Central memory CD4-positive, alpha-beta T cell (primary cell): ENCODE results near the gene KLHDC8A.

Experiments used
- DNase-seq: peaks from one replicate; pipeline ENCODE4 v3.0.0; 2022

Gene KLHDC8A

DNA sequence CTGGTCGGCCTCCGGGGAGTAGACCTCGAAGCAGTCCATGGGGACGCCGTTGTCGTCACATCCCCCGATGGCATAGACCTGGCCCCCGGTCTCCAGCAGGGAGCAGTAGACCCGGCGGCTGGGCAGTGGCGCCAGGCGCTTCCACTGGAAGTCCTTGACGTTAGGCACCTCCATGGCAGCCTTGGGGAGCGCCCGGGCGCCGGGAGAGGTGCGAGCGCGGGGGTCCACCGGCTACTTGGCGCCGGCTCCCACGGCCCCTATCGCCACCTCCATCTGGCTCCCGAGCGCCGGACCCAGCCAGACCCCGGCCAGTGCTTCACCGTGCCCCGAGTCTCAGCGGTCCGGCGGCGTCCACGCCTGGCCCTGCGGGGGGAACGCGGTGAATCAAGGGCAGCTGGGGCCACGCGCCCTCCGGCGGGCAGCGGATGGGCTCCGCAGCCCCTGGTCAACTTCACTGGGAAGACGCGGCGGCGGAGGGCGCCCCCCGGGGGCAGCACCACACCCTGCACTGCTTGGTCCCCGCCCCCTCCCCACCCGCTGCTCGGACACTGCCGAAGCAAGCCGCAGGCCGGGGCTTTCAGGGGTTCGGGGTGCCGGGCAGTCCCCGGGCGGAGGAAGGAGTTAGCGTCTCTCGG, 13.2 kb downstream of the KLHDC8A start:
- no peak for DNase-seq

DNA sequence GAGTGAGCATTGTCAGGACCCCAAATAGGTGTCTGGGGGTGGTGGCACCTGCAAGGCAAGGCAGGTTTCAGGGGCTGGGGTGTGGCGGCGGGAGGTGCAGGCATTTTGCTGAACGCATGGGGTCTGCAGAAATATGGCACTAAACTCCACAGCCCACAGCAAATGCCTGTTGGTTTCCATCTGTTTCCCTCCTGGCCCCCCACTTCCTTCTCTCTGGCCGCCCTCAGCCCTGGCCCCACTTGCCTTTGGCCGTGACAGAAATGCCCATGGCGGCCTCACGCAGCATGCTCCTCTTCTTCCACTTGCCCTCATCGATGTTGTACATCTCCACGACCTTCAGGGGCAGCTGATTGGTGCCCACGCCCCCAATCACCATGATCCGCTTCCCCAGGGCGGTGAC, 13.7 kb downstream of the KLHDC8A start:
- DNase-seq: no peak

DNA sequence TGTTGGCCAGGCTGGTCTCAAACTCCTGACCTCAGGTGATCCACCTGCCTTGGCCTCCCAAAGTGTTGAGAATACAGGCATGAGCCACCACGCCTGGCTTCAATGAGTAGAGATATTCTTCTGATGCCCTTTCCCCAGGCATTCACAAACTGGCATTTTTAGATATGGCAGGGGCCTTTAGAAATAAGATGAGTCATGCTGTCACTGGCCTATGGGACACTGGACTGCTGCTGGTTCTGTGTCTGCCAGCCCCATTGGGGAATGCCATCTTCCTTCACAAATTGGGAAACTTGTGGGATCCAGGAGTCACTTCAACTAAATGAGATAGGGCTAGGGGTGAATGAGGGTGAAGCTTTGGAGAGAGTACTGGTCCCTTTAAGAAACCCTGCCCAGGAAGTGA, 16.0 kb downstream of the KLHDC8A start:
- DNase-seq: no peak

DNA sequence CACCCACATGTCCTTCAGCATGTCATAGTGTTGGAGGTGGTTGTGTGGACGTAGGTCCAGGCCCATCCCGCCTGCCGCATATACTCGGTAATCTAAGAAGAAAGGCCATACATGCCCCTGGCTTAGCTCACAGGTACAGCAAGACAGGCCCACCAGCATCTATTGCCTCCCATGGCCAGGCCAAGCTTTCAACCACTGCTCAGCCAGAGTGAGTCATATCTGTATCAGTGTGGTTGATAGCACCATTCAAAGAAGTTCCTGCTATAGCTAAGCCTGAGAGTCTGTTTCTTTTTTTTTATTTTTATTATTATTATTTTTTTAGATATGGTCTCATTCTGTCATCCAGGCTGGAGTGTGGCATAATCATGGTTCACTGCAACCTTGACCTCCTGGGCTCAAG, 17.0 kb downstream of the KLHDC8A start:
- no peak for DNase-seq

DNA sequence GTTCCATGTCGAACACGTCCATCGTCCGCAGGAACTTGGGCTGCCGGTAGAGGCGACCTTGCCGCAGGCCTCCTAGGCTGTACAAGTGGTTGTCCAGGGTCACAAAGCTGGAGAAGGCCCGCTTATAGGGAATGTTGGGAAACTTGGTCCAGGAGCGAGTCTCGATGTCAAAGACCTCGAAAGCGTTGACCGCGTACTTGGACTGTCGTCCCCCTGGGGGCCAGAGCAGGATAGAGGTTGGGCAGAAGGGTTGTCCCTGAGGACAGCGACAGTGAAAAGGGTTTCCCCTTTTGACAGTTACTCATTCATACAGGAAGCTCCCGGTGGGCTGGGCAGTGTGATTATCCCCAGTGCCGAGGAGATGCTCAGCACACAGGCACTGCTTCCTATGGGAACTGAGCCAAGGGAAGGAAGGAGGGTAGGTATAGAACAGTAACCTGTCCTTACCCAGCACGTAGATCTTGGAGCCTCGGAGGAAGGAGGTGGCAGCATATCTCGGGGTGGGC, 17.5 kb downstream of the KLHDC8A start:
- no peak for DNase-seq

DNA sequence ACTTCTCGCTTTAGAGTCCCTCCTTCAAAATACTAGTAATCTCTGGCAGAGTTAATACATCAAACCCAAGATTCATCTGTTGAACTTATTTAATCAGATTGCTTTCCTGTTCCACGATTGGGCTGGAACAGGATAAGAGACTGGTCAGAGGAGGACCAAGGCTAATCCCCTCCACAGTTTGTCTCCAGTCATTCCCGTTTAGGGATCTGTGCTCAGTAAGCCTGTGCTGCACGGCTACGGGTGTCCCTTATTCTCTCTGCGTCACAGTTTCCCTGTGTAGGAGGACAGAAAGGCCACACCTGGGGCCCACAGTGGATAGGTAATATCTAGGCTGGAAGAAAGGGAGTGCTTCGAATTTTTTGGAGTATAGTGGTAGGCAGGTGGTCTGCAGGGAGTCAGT, 18.7 kb downstream of the KLHDC8A start:
- DNase-seq: no peak

DNA sequence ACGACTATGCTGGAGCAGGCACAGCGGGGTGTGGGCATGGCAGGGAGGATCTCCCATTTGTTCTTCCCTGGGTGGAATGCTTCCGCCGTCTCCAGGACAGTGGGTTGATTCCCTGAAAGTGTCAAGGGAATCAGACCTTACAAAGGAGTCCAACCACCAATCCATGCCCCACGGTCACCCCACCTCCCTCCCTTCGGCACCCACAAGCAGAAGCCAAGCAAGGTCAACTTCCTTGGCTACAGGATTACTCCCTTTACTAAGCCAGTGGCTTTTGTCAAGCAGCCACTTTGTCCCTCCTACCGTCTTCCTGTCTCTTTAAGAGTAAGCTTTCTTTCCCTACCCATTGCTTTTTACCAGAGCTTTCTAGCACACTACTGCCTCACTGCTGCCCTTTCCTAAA, 19.2 kb downstream of the KLHDC8A start:
- no peak for DNase-seq

DNA sequence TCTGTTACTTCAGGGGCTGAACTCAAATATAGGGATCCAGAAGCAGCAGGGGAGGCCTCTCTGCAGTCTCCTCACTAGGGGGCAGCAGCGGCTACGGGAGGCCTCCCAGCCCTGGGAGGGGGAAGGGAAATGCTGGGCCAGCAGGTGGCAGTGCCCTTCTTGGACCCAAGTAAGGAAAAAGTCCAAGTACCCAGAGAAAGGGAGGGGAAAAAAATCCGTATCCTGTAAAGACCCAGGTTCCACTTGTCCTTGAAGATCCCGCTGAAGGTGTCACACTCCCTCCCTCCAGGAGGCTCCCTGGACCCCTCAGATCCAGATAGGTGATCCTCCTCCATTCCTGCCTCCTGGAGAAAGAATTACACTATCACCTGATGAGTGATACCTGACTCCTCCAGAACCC, 21.0 kb downstream of the KLHDC8A start:
- DNase-seq: peak; percentile 61

DNA sequence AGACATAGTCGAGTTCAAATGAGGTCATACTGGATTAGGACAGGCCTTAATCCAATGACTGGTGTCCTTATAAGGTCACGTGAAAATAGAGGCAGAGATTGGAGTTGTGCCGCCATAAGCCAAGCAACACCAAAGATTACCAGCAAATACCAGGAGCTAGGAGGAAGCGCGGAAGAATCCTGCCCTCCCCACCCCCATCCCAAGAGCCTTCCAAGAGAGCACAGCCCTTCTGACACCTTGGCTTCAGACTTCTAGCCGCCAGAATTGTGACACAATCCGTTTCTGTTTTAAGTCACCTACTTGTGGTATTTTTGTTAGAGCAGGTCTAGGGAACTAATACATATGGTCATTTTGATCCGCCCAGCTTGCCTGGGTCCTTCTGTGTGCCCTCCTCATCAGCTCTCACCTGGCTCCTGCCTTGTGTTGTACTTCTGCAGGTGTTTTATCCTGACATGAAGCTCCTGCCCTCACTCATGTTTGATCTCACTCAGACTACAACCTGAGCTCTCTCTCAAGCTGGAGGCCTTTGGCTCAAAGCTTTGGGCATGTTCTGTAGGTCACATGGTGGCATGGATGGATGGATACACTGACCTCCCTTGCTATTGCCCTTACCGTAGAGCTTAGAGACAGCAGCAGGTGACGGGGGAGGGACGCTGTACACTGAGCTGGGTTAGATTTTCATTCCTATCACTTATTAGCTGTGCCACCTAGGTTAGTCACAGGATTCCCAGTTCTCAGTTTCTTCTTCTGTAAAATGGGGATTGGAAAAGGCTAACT, 24.5 kb downstream of the KLHDC8A start:
- no peak for DNase-seq

DNA sequence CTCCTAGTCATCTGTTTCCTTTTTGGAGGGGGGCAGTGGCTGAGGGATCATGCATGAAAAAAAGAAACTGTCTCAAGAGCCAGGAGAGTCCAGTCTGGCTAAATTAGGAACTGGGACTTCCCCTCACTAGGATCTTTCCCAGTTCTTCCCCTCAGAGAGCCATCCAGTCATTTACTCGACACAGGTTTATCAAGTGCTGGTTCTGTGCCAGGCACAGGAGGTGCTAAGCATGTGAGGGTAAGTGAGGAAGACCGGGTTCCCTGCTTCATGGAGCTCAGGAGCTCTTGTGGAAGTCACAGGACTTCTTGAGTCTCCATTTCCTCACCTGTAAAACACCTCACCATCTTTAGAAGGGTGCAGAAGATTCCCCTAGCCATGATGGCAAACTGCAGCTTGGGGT, 26.6 kb downstream of the KLHDC8A start:
- DNase-seq: no peak

DNA sequence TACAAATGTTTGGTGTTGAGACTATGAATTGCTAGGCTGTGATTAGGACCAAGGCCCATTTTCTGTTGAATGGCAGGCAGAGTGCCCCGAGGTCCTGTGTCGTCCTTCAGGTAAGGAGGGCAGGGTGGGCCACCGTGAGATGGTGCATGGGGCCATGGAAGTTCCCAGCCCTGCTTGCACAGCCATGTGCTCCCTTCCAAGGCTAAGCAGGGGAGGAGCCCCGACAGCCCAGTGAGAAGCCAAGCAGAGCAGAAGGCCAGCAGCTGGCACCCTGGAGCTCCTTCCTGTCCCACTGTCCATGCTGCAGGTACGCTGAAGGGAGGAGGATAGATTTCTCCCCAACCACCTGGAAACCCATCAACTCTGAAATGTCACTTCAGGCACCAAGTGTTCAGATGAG, 27.0 kb downstream of the KLHDC8A start:
- DNase-seq: no peak

DNA sequence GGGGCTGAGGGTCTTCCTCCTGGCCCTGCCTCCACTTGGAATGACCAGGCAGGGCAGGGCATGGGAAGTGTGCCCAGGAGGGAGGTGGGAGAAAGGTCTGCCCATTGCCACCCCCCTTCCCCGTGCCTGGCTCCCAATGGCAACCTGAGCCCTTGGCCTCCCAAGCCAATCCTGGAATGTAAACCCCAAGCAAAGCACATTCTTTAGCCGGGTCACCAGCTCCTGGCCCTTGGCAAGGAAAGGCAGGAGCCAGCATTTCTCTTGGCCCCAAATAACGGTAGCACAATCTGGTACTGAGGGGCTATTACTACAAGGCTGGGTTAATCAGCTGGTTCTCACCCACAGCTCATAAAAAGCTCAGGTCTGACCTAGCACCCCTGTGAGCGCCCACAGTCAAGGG, 28.2 kb downstream of the KLHDC8A start:
- no peak for DNase-seq

DNA sequence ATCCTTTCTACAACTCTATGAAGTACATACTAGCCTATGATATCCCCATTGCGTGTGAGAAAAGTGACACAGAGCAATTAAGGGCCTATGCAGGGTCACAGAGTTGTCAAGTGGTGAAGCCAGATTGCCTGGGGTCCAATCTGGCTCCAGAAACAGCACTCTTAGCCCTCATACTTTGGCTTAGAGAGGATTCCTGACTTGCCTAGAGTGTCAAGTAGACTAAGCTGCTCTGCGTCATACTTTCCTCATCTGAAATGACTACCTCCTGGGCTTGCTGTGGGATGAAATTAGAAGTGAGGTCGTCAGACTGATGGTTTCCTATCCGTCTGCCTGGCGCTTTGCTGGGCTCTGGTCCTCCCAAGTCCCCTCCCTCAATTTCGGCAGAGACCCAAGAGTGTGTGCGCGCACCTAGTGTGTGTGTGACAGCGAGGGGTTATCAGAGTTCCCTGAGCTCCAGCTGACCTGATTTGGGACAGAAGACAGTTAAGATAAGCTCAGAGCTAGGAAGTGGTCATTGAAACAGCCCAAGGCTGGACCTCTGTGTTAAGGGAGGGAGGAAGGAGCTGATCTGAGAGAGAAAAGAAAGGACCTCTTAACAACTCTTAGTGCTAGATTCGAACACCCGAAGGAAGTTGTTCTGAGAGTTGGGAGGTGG, 29.8 kb downstream of the KLHDC8A start:
- no peak for DNase-seq

DNA sequence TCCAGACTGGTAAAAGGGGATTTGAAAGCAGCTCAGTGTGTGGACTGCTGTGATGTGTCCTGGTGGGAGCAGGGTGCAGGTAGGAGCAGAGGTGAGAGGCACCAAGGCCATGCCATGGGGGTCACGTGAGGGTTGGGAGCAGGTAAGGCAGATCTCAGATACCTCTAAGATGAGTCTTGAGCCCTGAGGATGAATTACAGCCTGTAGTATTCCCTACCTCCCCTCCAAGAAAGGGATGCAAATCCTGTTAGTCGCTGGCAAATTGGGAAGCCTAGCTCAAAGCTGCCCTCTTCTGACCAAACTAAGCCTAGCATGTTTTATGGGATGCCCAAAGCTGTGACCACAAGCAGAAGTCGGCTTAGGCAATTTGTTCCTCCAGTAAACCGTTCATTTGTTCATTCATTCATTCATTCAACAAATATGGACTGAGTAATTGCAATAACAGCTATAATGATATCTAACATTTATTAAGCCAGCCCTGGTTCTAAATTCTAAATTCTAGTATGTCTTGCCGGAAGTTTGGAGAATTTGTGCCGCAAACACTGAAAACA, 31.3 kb downstream of the KLHDC8A start:
- peak; percentile 48 for DNase-seq

DNA sequence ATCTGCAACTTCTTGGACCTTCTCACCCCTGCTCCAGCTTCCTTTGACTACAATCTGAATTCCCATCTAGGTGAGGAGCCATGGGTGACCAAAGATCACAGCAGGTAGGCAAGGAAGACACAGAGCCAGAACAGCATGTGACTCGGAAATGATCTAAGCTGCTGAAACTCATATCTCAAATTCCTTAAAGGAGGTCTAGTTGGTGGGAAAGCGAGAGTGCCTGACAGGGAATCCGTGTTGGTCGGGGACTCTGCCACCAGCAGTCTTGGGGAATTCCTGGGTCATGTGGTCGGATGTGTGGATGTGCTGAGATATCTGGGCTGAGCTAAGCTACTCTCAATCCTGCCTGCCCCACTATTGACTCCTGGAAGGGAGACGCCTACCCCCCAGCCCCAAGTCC, 31.9 kb downstream of the KLHDC8A start:
- DNase-seq: no peak

DNA sequence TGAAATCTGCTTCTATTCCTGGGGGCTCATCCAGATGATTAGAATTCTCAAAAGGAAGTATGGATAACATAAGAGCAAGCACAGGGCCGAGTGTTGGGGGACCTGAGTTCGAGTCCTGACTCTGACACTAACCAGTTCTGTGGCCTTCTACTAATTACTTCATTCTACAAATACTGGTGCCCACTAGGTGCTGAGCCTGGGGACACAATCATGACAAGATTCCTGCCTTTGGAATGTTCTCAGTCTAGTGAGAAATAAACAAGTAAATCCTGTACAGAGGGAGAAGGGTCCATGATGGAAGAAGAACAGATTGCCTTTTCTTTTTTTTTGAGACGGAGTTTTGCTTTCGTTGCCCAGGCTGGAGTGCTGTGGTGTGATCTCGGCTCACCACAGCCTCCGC, 32.9 kb downstream of the KLHDC8A start:
- DNase-seq: no peak

DNA sequence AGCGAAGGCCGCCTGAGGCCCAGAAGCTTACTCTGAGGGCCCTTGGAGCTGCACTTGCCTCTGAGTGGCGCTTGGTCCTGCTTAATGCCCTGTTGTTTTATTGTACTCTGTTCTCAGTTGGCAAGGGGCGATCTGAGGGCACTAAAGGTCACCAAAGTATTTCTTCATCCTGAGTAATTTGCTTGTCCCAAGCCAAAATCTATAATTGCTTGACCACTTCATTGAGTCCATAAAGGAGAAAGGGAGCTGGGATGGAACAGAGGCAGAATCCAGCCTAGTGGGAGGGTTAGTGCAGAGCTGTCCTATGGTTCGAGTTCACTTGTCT, 34.8 kb downstream of the KLHDC8A start:
- DNase-seq: no peak

DNA sequence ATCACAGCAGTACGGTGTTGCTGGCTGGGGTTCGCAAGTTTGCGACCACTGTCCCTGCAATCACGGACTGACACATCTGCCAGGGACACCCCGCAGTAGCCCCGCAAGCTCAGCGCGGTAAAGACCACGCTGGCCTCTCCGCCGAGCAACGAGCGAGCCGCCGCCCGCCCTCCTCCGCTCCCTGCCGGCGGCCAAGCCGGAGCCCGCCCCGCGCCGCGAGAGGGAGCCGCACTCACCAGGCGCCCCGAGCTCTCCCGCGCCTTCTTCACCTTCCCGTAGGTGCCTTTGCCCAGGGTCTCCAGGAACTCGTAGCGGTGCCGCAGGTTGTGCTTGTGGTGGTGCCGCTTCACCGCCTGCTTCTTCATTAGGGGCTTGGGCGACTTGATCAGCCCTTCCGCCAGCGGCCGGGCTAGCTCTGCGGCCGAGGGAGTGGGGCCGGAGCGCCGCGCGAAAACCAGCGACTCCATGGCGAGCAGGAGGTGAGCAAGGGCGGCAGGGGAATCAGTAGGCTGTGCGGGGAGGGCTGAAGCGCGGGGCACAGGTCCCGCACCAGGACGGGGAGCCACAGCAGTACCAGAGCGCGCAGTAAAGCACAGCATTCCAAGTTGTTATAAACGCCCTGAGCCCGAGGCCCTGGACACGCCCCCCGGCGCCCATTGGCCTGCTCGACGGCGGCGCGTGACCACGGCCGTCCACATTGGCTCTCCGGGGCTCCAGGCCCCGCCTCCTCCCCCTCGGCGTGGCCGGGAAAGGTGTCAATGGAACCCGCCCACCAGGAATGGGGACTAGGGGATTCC, 35.4 kb downstream of the KLHDC8A start, which contains the start of gene NUAK2:
NUAK2 (minus strand) TSS at position 584 of the 797 bp plus-strand sequence; CDS start at position 467, 117 bp downstream.
- DNase-seq: peak; percentile 82

DNA sequence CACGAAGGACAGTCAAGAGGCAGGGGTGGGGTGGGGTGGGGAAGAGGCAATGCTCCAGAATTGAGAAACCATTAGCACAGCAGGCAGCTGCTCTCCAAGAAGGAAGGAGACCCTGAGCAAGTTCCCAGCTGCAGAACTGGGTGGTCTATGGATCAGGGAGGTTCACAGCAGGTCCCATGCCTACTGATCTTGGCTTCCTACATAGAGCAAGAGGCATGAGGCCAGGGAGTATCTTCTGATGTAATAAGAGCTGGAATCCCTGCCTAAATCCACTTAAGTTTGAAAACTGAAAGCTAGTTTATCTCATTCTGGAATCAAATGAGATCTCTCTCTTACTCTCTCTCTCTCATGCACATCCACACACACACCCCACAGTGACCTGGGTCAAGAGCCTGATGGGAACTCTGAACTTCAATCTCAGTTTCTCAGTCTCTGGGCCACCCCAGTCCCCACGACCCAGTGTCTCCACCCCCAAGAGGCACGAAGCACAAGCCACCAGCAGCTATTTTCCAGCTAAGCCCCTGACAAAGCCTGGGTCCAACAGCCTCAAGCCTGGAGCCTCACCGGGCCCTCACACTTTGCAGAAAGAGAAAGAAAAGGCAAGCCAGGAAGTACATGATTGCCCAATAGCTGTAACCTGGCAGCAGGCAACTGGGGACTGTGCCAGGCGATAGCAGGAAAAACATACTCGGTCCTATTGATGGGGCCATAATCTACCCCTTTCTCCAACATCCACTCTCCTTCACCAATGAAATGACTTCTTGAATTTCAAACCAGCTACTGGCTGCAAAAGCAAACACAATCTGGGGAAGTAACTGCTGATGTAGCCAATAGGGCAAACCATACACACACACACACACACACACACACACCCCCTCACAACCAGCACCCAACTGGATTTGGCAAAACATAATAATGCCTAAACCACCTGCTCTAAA, 37.4 kb downstream of the KLHDC8A start:
- DNase-seq: peak; percentile 33

DNA sequence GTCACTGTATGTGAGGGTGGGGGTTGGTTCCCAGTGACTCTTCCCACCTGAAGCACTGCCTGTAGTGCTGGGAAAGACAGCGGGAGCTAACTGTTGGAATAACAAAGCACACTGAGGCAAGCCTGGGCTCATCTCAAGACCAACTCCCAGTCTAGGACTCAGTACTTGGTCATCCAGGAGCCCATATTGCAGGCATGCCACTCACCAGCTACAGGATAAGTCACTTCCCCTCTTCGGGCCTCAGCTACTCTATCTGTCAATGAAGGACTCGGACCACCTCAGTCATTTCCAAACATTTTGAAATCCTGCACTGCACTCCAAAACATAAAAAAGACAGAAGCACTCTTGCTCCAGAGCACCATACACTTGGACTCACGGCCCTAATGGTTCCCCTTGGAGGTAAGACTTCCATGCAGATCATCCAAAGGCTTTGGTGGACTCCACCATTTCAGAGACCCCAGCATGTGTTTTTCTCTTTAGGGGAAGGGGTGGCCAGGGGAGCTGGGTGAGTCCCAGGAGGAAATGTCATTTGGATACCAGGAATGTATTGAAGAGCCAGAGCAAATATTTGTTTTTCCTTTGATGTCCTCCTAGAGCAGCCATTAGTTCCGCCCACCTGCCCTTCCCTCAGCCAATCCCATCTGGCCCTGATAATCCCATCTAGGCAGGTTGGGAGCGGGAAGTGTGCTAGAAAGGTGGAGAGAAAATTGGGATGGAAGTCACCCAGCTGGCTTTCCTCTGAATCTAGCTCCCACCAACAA, 38.3 kb downstream of the KLHDC8A start:
- DNase-seq: no peak
